Measurements from ENCODE around the gene IL17C. TPM values are rescaled to one million over a fixed set of nuclear protein-coding genes. Genes with fewer than 3 reads are reported as not detected.

IL17C gene
- total RNA-seq, 4 donors from 2014 or later = not detected

DNA sequence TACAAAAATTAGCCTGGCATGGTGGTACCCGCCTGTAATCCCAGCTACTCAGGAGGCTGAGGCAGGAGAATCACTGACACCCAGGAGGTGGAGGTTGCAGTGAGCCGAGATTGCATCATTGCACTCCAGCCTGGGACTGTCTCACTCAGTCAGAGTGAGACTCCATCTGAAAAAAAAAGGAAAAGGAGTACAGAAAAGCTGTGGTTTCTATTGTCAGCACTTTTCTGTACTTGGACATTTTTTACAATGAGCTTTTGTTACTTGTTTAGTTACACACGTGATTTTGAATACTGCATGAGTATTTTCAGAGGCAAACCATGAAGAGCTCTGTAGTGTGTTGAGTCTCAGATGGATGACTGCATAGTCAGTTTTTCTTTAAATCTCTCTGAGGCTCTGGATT, 41.9 kb upstream of the IL17C start:
- Histone ChIP-seq H3K4me1 (peaks cover 0 to 22% (median 0%) of the 10 kb centered on the region in 3 donors), H3K4me3 (no peak overlapping the region), H3K9me3 (no peaks in the 10 kb centered on the region), H3K27me3 (no peaks in the 10 kb centered on the region), H3K36me3 (peaks cover 0 to 59% of the 10 kb centered on the region in 2 donors), H3K27ac (no peak overlapping the region)
- peak; percentile 19 for ATAC-seq
- TF ChIP-seq, protein P1, sequence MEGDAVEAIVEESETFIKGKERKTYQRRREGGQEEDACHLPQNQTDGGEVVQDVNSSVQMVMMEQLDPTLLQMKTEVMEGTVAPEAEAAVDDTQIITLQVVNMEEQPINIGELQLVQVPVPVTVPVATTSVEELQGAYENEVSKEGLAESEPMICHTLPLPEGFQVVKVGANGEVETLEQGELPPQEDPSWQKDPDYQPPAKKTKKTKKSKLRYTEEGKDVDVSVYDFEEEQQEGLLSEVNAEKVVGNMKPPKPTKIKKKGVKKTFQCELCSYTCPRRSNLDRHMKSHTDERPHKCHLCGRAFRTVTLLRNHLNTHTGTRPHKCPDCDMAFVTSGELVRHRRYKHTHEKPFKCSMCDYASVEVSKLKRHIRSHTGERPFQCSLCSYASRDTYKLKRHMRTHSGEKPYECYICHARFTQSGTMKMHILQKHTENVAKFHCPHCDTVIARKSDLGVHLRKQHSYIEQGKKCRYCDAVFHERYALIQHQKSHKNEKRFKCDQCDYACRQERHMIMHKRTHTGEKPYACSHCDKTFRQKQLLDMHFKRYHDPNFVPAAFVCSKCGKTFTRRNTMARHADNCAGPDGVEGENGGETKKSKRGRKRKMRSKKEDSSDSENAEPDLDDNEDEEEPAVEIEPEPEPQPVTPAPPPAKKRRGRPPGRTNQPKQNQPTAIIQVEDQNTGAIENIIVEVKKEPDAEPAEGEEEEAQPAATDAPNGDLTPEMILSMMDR (IDR thresholded peaks at IDR 0.05) = no peak
- TF ChIP-seq EP300 (IDR thresholded peaks at IDR 0.05) = no peak
- TF ChIP-seq POLR2AphosphoS5 (IDR thresholded peaks at IDR 0.05) = no peak
- no peak for TF ChIP-seq POLR2A (IDR thresholded peaks at IDR 0.05)
- 86 to 87% methylated on average over 3 of the region's 3 CpGs for WGBS, 2 donors (ENCODE audit: low coverage in 1 of 2)

DNA sequence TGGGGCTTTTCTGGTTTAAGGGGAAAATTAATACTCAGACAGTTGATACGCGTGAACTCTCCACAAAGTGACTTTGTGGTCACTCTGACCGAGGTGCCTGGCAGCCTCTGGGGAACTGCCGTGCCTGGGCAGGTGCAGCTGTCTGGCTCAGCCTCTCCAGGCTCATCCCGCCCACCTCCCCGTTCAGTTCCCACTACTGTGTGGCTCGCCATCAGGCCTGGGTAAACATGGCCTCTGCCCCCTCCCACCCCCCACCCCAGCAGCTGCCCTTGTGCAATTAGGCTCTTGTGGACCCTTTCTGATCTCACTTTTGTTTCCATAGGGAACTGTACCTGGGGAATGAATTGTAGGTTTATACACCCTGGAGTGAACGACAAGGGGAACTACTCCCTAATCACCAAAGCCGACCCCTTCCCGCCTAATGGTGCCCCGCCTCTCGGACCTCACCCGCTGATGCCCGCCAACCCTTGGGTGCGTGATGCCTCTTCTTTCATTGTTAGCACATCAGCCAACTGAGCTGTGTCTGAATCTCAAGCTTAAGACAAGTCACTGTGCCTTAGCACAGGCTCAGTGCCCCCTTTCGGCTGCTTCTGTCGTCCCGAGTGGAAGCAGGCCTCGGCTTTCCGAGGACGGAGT, 40.4 kb upstream of the IL17C start:
- no peak for TF ChIP-seq POLR2AphosphoS5 (IDR thresholded peaks at IDR 0.05)
- TF ChIP-seq, protein P1 (IDR thresholded peaks at IDR 0.05) = no peak
- no peak for TF ChIP-seq POLR2A (IDR thresholded peaks at IDR 0.05)
- no peak for TF ChIP-seq EP300 (IDR thresholded peaks at IDR 0.05)
- no peak for ATAC-seq
- H3K36me3 ChIP-seq = peaks cover 0 to 64% of the 10 kb centered on the region in 2 donors
- H3K4me3 ChIP-seq = no peak overlapping the region
- peak overlapping the region in 3 of 4 donors; percentile 14 to 55 (median 53) for H3K27ac ChIP-seq
- no peaks in the 10 kb centered on the region for H3K27me3 ChIP-seq
- peaks cover 0 to 22% (median 0%) of the 10 kb centered on the region in 3 donors for H3K4me1 ChIP-seq
- H3K9me3 ChIP-seq = no peaks in the 10 kb centered on the region
- 80% methylated on average over 7 to 12 of the region's 21 CpGs for WGBS, 2 donors (ENCODE audit: low coverage in 1 of 2)

DNA sequence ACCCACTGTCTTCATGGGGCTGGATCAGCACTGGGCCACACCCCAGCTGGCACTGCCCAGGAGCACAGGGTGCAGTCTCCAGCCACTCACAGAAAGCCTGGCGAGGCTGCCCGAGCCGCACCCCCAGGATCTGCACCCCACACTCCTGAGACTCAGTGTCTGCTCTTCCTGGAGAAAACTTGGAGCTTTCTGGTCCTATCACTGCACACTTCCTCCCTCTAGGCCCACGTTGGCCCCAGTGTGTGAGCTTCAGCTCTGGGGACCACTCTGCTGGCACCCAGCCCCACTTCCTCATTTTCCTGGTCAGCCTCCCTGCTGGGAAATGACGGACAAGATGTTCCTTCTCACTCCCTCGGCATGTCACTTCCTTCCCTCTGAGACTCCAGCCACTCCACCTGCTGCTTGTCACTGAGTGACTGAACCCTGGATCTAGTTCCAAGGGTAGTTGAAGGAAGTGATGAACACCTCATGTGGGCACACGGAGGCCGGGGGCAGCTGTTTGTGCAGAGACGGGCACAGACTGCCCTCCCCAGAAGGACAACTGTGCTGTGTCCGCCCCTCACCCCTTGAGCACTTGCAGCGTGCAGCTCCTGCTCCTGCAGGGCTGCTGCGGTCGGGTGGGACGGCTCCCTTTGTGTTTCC, 39.2 kb upstream of the IL17C start:
- Histone ChIP-seq H3K36me3 (peaks cover 0 to 64% of the 10 kb centered on the region in 2 donors), H3K27ac (peak overlapping the region in 3 of 4 donors; percentile 53 to 68 (median 62)), H3K4me1 (peaks cover 0 to 22% (median 0%) of the 10 kb centered on the region in 3 donors), H3K27me3 (no peaks in the 10 kb centered on the region), H3K4me3 (no peak overlapping the region), H3K9me3 (no peaks in the 10 kb centered on the region)
- ATAC-seq = peak; percentile 81
- 48 to 53% methylated on average over 3 of the region's 14 CpGs for WGBS, 2 donors (ENCODE audit: low coverage in 1 of 2)
- peak; percentile 47 for TF ChIP-seq POLR2AphosphoS5 (IDR thresholded peaks at IDR 0.05)
- TF ChIP-seq EP300 (IDR thresholded peaks at IDR 0.05) = no peak

DNA sequence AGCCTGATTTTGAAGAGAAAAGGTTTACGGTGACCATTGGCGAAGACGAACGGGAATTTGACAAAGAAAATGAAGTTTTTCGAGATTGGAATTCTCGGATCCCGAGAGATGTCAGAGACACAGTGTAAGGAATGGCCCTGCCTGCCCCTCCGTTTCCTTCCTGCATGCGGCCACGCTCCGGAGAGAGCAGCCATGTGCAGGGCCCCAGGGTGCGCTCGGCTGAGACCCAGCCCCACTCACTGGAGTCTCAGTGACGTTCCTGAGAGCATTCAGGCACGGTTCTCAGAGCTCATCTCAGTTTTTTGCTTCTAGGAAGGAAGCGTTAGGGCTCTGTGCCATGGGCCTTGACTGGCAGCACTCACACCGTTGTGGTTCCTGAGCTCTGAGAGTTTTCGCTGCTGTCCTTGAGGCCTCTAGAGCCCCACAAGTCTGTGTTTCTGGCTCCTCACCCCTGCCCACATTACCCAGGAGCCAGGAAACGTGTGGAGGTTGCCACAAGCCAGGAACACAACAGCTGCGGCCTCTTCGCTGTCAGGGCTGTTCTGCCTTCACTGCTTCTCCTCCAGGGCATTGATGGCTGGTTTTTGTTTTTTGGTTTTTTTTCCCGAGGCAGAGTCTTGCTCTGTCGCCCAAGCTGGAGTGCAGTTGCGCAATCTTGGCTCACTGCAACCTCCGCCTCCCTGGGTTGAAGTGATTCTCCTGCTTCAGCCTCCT, 38.4 kb upstream of the IL17C start:
- H3K27me3 ChIP-seq = no peaks in the 10 kb centered on the region
- no peak overlapping the region for H3K4me3 ChIP-seq
- H3K27ac ChIP-seq = peak overlapping the region in 3 of 4 donors; percentile 18 to 68 (median 53)
- ATAC-seq = peak; percentile 18
- TF ChIP-seq POLR2A (IDR thresholded peaks at IDR 0.05) (no peak), POLR2AphosphoS5 (IDR thresholded peaks at IDR 0.05) (no peak), EP300 (IDR thresholded peaks at IDR 0.05) (no peak)
- TF ChIP-seq, protein P1 (IDR thresholded peaks at IDR 0.05) = no peak
- H3K9me3 ChIP-seq = no peaks in the 10 kb centered on the region
- peaks cover 0 to 72% of the 10 kb centered on the region in 2 donors for H3K36me3 ChIP-seq
- peaks cover 0 to 22% (median 0%) of the 10 kb centered on the region in 3 donors for H3K4me1 ChIP-seq
- 79 to 87% methylated on average over 17 to 18 of the region's 25 CpGs for WGBS, 2 donors (ENCODE audit: low coverage in 1 of 2)

DNA sequence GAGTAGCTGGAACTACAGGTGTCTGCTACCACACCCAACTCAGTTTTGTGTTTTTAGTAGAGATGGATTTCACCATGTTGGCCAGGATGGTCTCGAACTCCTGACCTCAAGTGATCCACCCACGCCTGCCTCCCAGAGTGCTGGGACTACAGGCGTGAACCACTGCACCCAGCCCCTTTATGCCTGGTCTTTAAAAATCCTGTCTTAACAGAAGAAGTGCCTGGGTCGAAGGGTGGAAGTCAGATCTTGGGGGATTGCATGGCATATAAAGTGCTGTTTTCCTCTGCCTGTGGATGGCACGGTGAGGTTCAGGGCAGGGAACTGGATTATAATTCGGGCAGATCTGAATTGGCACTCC, 37.9 kb upstream of the IL17C start:
- Histone ChIP-seq H3K36me3 (peaks cover 0 to 77% of the 10 kb centered on the region in 2 donors), H3K4me3 (no peak overlapping the region), H3K4me1 (peaks cover 0 to 22% (median 0%) of the 10 kb centered on the region in 3 donors), H3K27me3 (no peaks in the 10 kb centered on the region), H3K27ac (peak overlapping the region in 3 of 4 donors; percentile 18 to 68 (median 53)), H3K9me3 (no peaks in the 10 kb centered on the region)
- no peak for TF ChIP-seq POLR2A (IDR thresholded peaks at IDR 0.05)
- no peak for TF ChIP-seq EP300 (IDR thresholded peaks at IDR 0.05)
- no peak for TF ChIP-seq POLR2AphosphoS5 (IDR thresholded peaks at IDR 0.05)
- TF ChIP-seq, protein P1 (IDR thresholded peaks at IDR 0.05) = no peak
- 86 to 100% methylated on average over 1 to 2 of the region's 6 CpGs for WGBS, 2 donors (ENCODE audit: low coverage in 1 of 2)
- no peak for ATAC-seq
